Measurements from ENCODE around the gene PYROXD2. TPM values are rescaled to one million over a fixed set of nuclear protein-coding genes. Genes with fewer than 3 reads are reported as not detected.

PYROXD2 gene
- polyA plus RNA-seq, 1 of the 3 experiments (the other 2 are of a cell fraction): 26.7 TPM

GRCh38 chr10:98337484-98337883 lies 77.5 kb downstream of the PYROXD2 start:
- no peak overlapping the region for H3K4me3 ChIP-seq (ENCODE audit: low read depth in 2 of 2, low read length in 1 of 2)
- no peaks in the 10 kb centered on the region for H3K9me3 ChIP-seq
- H3K4me2 ChIP-seq: no peak overlapping the region
- ChIA-PET CTCF (interaction anchor here (2.8 kb wide), 1 partner anchor 28 kb away, joined by 14 read pairs; no protein-coding TSS in a partner anchor), POLR2A (no interaction called here)
- no peaks in the 10 kb centered on the region for H3K79me2 ChIP-seq (ENCODE audit: insufficient read depth)
- H4K20me1 ChIP-seq (ENCODE audit: insufficient read depth): no peaks in the 10 kb centered on the region
- WGBS (ENCODE audit: low lambda C conversion rate): 89% methylated on average over 5 of the region's 8 CpGs
- no peaks in the 10 kb centered on the region for H3K9me2 ChIP-seq
- no peak overlapping the region for H3K27ac ChIP-seq (ENCODE audit: low read depth in 2 of 2, low read length in 1 of 2)
- peaks cover 5 to 10% of the 10 kb centered on the region in 2 experiments; a peak in 2 of 4 replicates for H3K4me1 ChIP-seq (ENCODE audit: control insufficient read depth in 1 of 2, insufficient read depth in 2 of 2, low read depth in 1 of 2, low read length in 1 of 2)
- no peak overlapping the region for H2AFZ ChIP-seq (ENCODE audit: low read depth)
- no peak for DNase-seq
- no peak for TF ChIP-seq REST (IDR thresholded peaks at IDR 0.05; ENCODE audit: low read depth, low read length)
- no peak for TF ChIP-seq MAX (IDR thresholded peaks at IDR 0.05; ENCODE audit: low read depth)
- TF ChIP-seq FOSL2 (IDR thresholded peaks at IDR 0.05; ENCODE audit: borderline replicate concordance, low read depth): no peak
- TF ChIP-seq NRF1 (IDR thresholded peaks at IDR 0.05; ENCODE audit: low read depth, low read length): no peak
- TF ChIP-seq RCOR1 (IDR thresholded peaks at IDR 0.05; ENCODE audit: low read length): no peak
- no peak for TF ChIP-seq EP300 (IDR thresholded peaks at IDR 0.05; ENCODE audit: borderline replicate concordance in 1 of 2, low read depth in 1 of 2, low read length in 1 of 2)
- no peak for TF ChIP-seq POLR2AphosphoS5 (IDR thresholded peaks at IDR 0.05; ENCODE audit: low read depth, low read length)
- TF ChIP-seq USF1 (IDR thresholded peaks at IDR 0.05; ENCODE audit: borderline replicate concordance, low read depth): no peak
- TF ChIP-seq TAF1 (IDR thresholded peaks at IDR 0.05; ENCODE audit: borderline replicate concordance, low read depth, low read length): no peak
- TF ChIP-seq FOXJ3 (CRISPR knock-in tag; IDR thresholded peaks at IDR 0.05): no peak
- TF ChIP-seq RFX5 (IDR thresholded peaks at IDR 0.05; ENCODE audit: low read length): no peak
- no peak for TF ChIP-seq FOXM1 (IDR thresholded peaks at IDR 0.05; ENCODE audit: low read depth)
- TF ChIP-seq SMC3 (IDR thresholded peaks at IDR 0.05; ENCODE audit: low read depth, low read length): no peak
- no peak overlapping the region for H3K9ac ChIP-seq
- no peaks in the 10 kb centered on the region for H3K36me3 ChIP-seq (replicated peaks in 1 of 2; ENCODE audit: control insufficient read depth in 1 of 2, insufficient read depth in 2 of 2, low read length in 1 of 2)
- H3K27me3 ChIP-seq (ENCODE audit: insufficient read depth): no peaks in the 10 kb centered on the region
- no peaks in the 10 kb centered on the region for H3F3A ChIP-seq (replicated peaks; ENCODE audit: insufficient read depth)

Small RNA genes lying within 50 kb of the gene (small RNA-seq; reads per million reads assigned to genes)
- 0 to 0.20 (median 0) reads per million in 7 experiments for gene MIR4685

Other genes with a start within 250 kb of the PYROXD2 start
- 1.4 and 1.7 TPM in 2 replicates for gene LOXL4, start 147.0 kb downstream of the PYROXD2 start, polyA plus RNA-seq (2012; rRNA removed)
- 39.2 and 41.4 TPM in 2 replicates for gene HPS1, start 31.8 kb upstream of the PYROXD2 start, polyA plus RNA-seq (2012; rRNA removed)